Mammary microvascular endothelial cell (primary cell): ENCODE data around the gene ATP2B3. TPM values are rescaled to one million over a fixed set of nuclear protein-coding genes. Genes with fewer than 3 reads are reported as not detected.

ENCODE experiments used
- total RNA-seq: library from RNA; depleted of rRNA; stranded (reverse); fragments of >200 nt; gene quantifications from 2 replicates; pipeline ENCODE4 v1.2.3, GENCODE V29; 2015

The ATP2B3 gene
- total RNA-seq: not detected in 2 replicates

DNA sequence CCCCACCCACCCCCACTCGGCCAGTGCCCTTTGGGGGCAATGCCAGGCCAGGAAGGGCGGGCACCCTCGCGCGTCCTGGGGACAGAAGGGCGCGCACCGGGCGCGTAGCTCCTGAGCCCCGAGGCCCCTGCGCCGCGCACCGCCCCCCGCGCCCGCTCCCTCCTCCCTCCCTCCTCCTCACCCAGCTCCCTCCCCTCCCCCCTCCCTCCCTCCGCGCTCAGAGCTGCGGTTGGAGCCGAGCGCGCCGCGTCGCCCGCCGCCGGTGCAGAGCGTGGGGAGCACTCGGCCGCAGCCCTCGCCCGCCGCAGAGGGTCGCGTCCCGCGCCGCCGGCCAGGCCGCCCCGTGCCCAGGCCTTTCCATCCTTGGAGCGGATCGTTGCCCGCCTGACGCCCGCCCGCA lies at the start of gene ATP2B3:
Gene ATP2B3, plus strand, starts transcription at position 220 of the 400 bp plus-strand sequence. CDS start 18,606 bp downstream, outside the sequence.

DNA sequence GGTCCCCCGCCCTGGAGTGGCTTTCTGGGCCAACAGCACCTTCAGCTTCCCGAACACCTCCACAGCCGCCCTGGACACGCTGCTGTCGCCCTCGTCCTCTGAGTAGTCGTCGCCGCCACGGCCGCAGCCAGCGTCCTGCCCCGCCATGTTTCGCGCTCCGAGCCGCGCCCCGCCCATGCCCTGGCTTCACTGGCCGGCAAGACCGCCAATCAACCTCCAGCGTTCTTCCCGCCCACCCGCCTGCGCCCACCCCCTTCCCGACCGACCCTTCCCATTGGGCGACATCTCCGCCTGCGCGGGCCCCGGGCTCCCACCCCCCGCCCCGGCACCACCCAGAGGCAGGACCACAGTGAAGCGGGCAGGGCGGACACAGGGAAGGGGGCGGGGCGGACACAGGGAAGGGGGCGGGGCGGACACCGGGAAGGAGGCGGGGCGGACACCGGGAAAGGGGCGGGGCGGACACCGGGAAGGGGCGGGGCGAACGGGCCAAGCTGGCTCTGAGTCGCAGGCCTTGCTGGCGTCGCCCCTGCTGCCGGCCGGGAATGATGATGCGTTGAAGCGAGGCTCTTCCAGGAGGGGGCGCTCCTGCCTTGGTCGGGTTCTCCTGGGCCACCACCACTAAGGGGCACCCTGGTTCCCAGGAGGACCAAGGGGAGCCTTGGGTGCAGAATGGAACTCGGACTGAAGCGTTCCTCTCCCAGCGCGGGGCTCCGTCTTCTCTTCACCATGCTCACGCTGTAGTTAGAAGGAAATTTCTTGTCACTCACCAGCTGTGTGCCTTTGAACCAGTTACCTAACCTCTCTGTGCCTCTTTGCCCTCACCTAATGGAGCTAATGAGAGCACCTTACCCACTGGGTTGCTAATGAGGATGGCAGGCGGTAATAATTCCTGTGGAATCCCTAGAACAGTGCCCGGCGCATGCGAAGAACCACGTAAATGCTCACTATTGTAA lies 46.8 kb upstream of the ATP2B3 start, which contains the start of gene HAUS7:
Gene HAUS7, minus strand, starts transcription at position 166 of the 953 bp plus-strand sequence. Its CDS starts 19 bp downstream, at position 147.

DNA sequence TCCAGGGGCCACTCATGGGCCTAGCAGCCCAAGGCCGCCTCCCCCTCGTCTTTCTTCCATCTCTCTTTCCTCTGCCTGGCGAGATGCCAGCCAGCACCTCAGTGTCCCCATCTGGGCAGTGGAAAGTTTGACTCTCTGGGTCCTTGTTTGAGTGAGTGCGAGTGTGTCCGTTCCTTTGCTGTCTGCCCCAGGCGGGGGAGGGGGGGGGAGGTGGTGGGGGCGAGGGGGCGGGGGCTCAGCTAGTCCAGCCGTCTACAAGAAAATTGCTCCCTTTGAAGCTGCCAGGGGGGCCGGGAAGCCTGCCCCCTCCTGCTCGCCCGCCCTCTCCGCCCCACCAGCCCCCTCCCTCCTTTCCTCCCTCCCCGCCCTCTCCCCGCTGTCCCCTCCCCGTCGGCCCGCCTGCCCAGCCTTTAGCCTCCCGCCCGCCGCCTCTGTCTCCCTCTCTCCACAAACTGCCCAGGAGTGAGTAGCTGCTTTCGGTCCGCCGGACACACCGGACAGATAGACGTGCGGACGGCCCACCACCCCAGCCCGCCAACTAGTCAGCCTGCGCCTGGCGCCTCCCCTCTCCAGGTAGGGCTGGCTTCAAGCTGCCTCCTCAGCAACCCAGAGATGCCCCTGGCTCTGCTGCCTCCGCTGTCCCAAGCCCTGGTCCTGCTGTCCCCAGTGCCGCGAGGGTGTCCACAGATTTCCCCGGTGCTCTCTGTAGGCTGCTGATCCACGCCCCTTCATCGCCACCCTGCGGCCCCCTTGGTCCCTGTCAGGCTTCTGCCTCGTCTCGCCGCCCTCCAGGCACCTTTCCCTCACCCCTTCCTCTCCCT lies 22.7 kb upstream of the ATP2B3 start, which contains the start of gene BGN:
Gene BGN, plus strand, starts transcription at position 440 of the 821 bp plus-strand sequence. CDS start 9,652 bp downstream, outside the sequence.

DNA sequence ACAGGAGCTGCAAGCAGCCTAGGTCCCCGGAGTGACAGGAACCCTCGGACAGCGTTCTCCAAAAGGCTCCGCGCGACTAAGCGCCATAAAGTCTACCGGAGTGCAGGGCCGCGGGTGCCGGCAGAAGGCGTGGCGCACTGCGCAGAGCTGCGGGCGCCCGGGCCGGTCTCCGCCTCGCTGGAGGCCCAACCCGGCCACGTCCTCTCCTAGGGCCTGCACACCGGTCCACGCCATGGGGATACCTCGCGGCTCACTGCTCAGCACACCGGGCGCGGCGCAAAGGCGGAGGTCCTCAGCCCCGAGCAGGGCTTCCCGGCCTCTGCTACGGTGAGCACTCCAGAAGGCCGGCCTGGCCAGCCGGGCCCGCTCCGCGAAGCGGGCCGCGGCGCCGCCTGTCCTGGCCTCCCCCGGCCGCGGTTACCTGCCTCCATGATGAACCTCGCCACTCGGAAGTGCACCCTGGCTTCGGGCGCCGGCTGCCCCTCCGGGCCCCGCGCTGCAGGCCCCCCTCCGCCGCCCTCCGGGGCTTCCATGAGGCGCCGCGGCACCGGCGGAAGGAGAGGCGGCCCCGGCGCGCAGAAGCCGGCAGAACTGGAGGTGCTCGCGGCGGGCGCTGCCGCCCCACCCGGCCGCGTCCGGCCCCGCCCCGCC lies 81.2 kb downstream of the ATP2B3 start, which contains the start of gene CCNQ:
Gene CCNQ, minus strand, starts transcription at position 599 of the 651 bp plus-strand sequence. Its CDS starts 66 bp downstream, at position 533.

Other genes with a start within 250 kb of the ATP2B3 start
- gene PNMA6F, start 195.9 kb upstream of the ATP2B3 start, total RNA-seq: not detected in 2 replicates
- gene ZNF275, start 183.5 kb upstream of the ATP2B3 start, total RNA-seq: 3.3 and 4.4 TPM in 2 replicates
- not detected in 2 replicates for gene PNMA6E, start 116.3 kb upstream of the ATP2B3 start, total RNA-seq
- 0.07 and 0.10 TPM in 2 replicates for gene ZFP92, start 106.2 kb upstream of the ATP2B3 start, total RNA-seq
- gene TREX2, start 71.6 kb upstream of the ATP2B3 start, total RNA-seq: 2.2 TPM in 1 of 2 replicates, not detected in the other
- gene HAUS7, start 47.1 kb upstream of the ATP2B3 start, total RNA-seq: 34.5 and 42.4 TPM in 2 replicates
- 6.0 and 7.2 TPM in 2 replicates for gene BGN, start 22.7 kb upstream of the ATP2B3 start, total RNA-seq
- gene CCNQ, start 81.5 kb downstream of the ATP2B3 start, total RNA-seq: 46.2 and 47.6 TPM in 2 replicates
- not detected in 2 replicates for gene DUSP9, start 129.6 kb downstream of the ATP2B3 start, total RNA-seq
- gene PNCK, start 156.2 kb downstream of the ATP2B3 start, total RNA-seq: not detected in 2 replicates
- 1.4 and 2.0 TPM in 2 replicates for gene SLC6A8, start 170.3 kb downstream of the ATP2B3 start, total RNA-seq
- gene BCAP31, start 206.7 kb downstream of the ATP2B3 start, total RNA-seq: 218 and 225 TPM in 2 replicates
- 12.3 and 14.3 TPM in 2 replicates for gene ABCD1, start 207.2 kb downstream of the ATP2B3 start, total RNA-seq
- gene PLXNB3, start 246.6 kb downstream of the ATP2B3 start, total RNA-seq: 3.5 and 10.6 TPM in 2 replicates